Transverse colon (tissue), 4 donors: Measurements from ENCODE around the gene ZDHHC14. TPM values are rescaled to one million over a fixed set of nuclear protein-coding genes. Genes with fewer than 3 reads are reported as not detected.

Experiments
- DNase-seq: peaks from one replicate; pipeline ENCODE4 v3.0.0-alpha.2; 2019
- H3K27ac ChIP-seq, 4 donors: fragments of 200-600 bp; sonication (generic); 2 replicates each; pipeline ENCODE4 v1.5.1; 2016 to 2018; ENCODE audit warnings: inconsistent platforms in 4 of 4
- H3K27me3 ChIP-seq: fragments of 200-600 bp; sonication (generic); 2 replicates; pipeline ENCODE4 v1.5.1; 2017; ENCODE audit warnings: inconsistent platforms
- H3K36me3 ChIP-seq, 4 donors: fragments of 200-600 bp; sonication (generic); 2 replicates each; pipeline ENCODE4 v1.5.1; 2017 to 2019; ENCODE audit warnings: inconsistent platforms in 4 of 4
- H3K4me1 ChIP-seq, 4 donors: fragments of 200-600 bp; sonication (generic); 2 replicates each; pipeline ENCODE4 v1.5.1; 2017 to 2020; ENCODE audit warnings: inconsistent platforms in 4 of 4
- H3K4me3 ChIP-seq, 4 donors: fragments of 200-600 bp; sonication (generic); 1 replicate in 1 of 4; 2 replicates in 3 of 4; pipeline versions ENCODE4 v1.5.1 to v1.6.1; 2017 to 2019; ENCODE audit warnings: inconsistent platforms in 4 of 4
- H3K9me3 ChIP-seq, 2 donors: fragments of 200-600 bp; sonication (generic); 2 replicates each; pipeline ENCODE4 v1.5.1; 2017 to 2019; ENCODE audit warnings: inconsistent platforms in 2 of 2
- EP300 ChIP-seq: sonication (generic); formaldehyde crosslinking; IDR thresholded peaks from one replicate; pipeline ENCODE4 v1.6.1; 2017; ENCODE audit warnings: antibody characterized with exemption, low read depth
- POLR2A ChIP-seq: fragments of 450-650 bp; IDR thresholded peaks from one replicate; pipeline ENCODE4 v1.6.1; 2016; ENCODE audit warnings: antibody characterized with exemption, mild to moderate bottlenecking, moderate library complexity
- POLR2AphosphoS5 ChIP-seq, 3 donors: sonication (generic); formaldehyde crosslinking; IDR thresholded peaks; one replicate each; pipeline ENCODE4 v1.6.1; 2016; ENCODE audit warnings: antibody characterized with exemption in 3 of 3
- WGBS, 2 donors: methylation state at CpG; one replicate each; pipeline ENCODE4 v1.1.5; 2018; ENCODE audit warnings: low coverage in 1 of 2; 5-methylcytosine and 5-hydroxymethylcytosine counted together
- in situ Hi-C, 4 donors: fragments of 200-750 bp; cut with MboI; loops; one replicate each; pipeline versions ENCODE4 v1.15.0 to v1.15.1; 2017; ENCODE audit warnings: low sequenced_read_pairs in 3 of 4, low pct_ligation_motif_present in 1 of 4, low pct_unique_long_range_greater_than_20kb in 1 of 4
- intact Hi-C: fragments of 100-400 bp; cut with DNase I; formaldehyde crosslinking; loops from one replicate; pipeline ENCODE4 v1.15.1; 2023; ENCODE audit warnings: low total_unique reads
- total RNA-seq, 4 donors: library from RNA; depleted of rRNA; stranded (reverse); fragments of >200 nt; gene quantifications; one replicate each; pipeline ENCODE4 v1.1.0, GENCODE V29; 2016
- TF ChIP-seq, protein P1 (sequence below), 5 experiments: fragments of 200-600 bp in 3 of 5; fragments of 450-650 bp in 2 of 5; sonication (generic) in 3 of 5; IDR thresholded peaks; 1 replicate in 2 of 5; 2 replicates in 3 of 5; pipeline ENCODE4 v1.5.1; 2016 to 2017; ENCODE audit warnings: antibody characterized with exemption in 5 of 5, inconsistent platforms in 3 of 5, mild to moderate bottlenecking in 2 of 5, moderate library complexity in 1 of 5

The ZDHHC14 gene
- total RNA-seq, 4 donors from 2014 or later = 10.2 to 16.5 (median 12.5) TPM

- intact Hi-C loops (no loop called here), in situ Hi-C loops (no loop called here)
- Histone ChIP-seq H3K27me3 (no peaks in the 10 kb centered on the region), H3K4me1 (peaks cover 7 to 29% (median 17%) of the 10 kb centered on the region in 4 donors), H3K36me3 (no peaks in the 10 kb centered on the region), H3K9me3 (no peaks in the 10 kb centered on the region), H3K4me3 (no peak overlapping the region), H3K27ac (no peak overlapping the region)
- TF ChIP-seq EP300 (no peak), POLR2A (no peak), POLR2AphosphoS5 (IDR thresholded peaks at IDR 0.05) (no peak)
- TF ChIP-seq, protein P1, sequence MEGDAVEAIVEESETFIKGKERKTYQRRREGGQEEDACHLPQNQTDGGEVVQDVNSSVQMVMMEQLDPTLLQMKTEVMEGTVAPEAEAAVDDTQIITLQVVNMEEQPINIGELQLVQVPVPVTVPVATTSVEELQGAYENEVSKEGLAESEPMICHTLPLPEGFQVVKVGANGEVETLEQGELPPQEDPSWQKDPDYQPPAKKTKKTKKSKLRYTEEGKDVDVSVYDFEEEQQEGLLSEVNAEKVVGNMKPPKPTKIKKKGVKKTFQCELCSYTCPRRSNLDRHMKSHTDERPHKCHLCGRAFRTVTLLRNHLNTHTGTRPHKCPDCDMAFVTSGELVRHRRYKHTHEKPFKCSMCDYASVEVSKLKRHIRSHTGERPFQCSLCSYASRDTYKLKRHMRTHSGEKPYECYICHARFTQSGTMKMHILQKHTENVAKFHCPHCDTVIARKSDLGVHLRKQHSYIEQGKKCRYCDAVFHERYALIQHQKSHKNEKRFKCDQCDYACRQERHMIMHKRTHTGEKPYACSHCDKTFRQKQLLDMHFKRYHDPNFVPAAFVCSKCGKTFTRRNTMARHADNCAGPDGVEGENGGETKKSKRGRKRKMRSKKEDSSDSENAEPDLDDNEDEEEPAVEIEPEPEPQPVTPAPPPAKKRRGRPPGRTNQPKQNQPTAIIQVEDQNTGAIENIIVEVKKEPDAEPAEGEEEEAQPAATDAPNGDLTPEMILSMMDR (IDR thresholded peaks at IDR 0.05) = no peak
- DNase-seq = no peak
- WGBS, 2 donors = 90% methylated on average over 12 of the region's 12 CpGs; no CpG with 5 or more reads in 1 of the 2 donors
These were observed 332.6 kb downstream of the ZDHHC14 start for GRCh38 chr6:157713451-157714152.

DNA sequence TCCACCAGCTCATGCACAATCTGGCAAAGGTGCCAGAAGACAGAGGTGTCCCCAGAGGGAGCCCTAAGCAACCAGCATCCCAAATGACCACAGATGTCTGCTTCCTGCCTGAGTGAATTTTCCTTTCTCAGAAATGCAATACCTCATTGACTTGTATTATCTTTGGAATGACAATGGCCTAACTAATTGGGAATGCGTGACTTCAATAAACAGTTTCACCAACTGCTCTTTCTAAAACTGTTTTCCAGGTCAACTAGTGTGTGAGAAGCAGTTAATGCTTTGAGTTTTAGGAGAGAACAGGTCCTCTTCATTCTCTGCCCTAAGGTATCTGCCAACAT is 333.1 kb downstream of the ZDHHC14 start:
- WGBS, 2 donors = 71 to 83% methylated on average over 1 of the region's 1 CpG
- TF ChIP-seq POLR2A (no peak), EP300 (no peak), POLR2AphosphoS5 (IDR thresholded peaks at IDR 0.05) (no peak)
- TF ChIP-seq, protein P1 (IDR thresholded peaks at IDR 0.05) = no peak
- H3K27ac ChIP-seq = peak overlapping the region in 1 of 4 donors; percentile 4
- no peaks in the 10 kb centered on the region for H3K27me3 ChIP-seq
- in situ Hi-C loops = no loop called here
- H3K9me3 ChIP-seq = no peaks in the 10 kb centered on the region
- DNase-seq = no peak
- H3K36me3 ChIP-seq = no peaks in the 10 kb centered on the region
- intact Hi-C loops = no loop called here
- H3K4me1 ChIP-seq = peaks cover 7 to 29% (median 17%) of the 10 kb centered on the region in 4 donors
- H3K4me3 ChIP-seq = no peak overlapping the region

GRCh38 chr6:157715728-157716164 is 334.8 kb downstream of the ZDHHC14 start:
- TF ChIP-seq, protein P1 (IDR thresholded peaks at IDR 0.05) = no peak
- TF ChIP-seq POLR2A = no peak
- no peak for TF ChIP-seq EP300
- peak in 1 of 3 donors; percentile 72 for TF ChIP-seq POLR2AphosphoS5 (IDR thresholded peaks at IDR 0.05)

DNA sequence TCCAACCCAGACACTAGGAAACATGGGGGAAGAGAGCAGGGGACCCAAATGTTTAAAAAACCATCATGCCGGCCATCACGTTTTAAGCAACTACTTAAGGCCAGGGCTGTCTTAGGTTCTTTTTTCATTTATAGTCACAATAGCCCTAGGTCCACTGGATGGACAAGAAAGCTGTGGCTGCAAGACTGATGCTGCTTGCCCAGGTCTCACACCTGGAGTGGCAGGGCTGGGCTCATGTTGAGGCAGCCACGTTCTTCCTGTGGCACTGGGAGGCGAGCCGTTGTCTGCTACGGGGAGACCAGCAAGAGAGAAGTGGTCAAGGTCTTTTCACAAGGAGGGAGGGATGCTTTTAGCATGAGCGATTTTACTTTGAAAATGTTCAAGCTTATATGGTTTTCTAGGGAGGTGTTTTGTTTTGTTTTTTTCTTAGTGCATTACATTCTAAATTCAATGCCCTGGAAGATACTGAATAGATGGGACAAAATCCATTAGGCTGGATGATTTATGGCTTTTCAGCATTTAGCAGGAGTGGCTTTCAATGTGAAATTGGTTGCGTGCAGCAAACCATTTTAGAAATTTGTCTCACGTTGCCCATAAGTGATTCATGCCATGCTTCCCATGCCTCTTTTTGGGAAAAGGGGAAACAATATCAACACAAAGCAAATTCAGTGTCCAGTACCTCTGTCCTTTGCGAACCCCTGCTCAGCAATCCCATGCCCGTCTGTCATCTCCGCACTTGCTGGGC is 335.4 kb downstream of the ZDHHC14 start:
- Histone ChIP-seq H3K27ac (peak overlapping the region; percentile 52 to 73 (median 60)), H3K27me3 (no peaks in the 10 kb centered on the region), H3K36me3 (no peaks in the 10 kb centered on the region), H3K4me1 (peaks cover 7 to 29% (median 17%) of the 10 kb centered on the region in 4 donors), H3K4me3 (no peak overlapping the region), H3K9me3 (no peaks in the 10 kb centered on the region)
- no peak for TF ChIP-seq EP300
- TF ChIP-seq POLR2AphosphoS5 (IDR thresholded peaks at IDR 0.05) = no peak
- TF ChIP-seq, protein P1 (IDR thresholded peaks at IDR 0.05) = no peak
- TF ChIP-seq POLR2A = no peak
- intact Hi-C loops = no loop called here
- in situ Hi-C loops = no loop called here
- 87 to 88% methylated on average over 4 to 12 of the region's 12 CpGs for WGBS, 2 donors
- DNase-seq = no peak

More at GRCh38 chr6:157715728-157716164, 334.8 kb downstream of the ZDHHC14 start:
- 49 to 56% methylated on average over 2 to 6 of the region's 6 CpGs for WGBS, 2 donors
- DNase-seq = peak; percentile 50
- H3K4me1 ChIP-seq = peaks cover 7 to 29% (median 17%) of the 10 kb centered on the region in 4 donors
- no peaks in the 10 kb centered on the region for H3K36me3 ChIP-seq
- H3K27ac ChIP-seq = peak overlapping the region; percentile 52 to 73 (median 60)
- H3K4me3 ChIP-seq = no peak overlapping the region
- H3K9me3 ChIP-seq = no peaks in the 10 kb centered on the region
- H3K27me3 ChIP-seq = no peaks in the 10 kb centered on the region
- in situ Hi-C loops (no loop called here), intact Hi-C loops (no loop called here)
